ENCODE results near the gene ZMAT2. TPM values are rescaled to one million over a fixed set of nuclear protein-coding genes. Genes with fewer than 3 reads are reported as not detected.
"Not testable (repeated sequence)": the region's sequence is repeated elsewhere in the genome, so short reads cannot be mapped to it uniquely, and the experiment has no call there.

ZMAT2 gene
- total RNA-seq, 1 experiment from 2014 or later, result 60.1 TPM

- POLR2A ChIA-PET (ENCODE audit: unreplicated experiment), result interaction anchor here (0.5 to 1.0 kb wide), 7 partner anchors 8 to 607 kb away, joined by 3 to 18 read pairs (median 3); partner anchors contain the start of genes IK, WDR55 and ZMAT2
- H4K20me1 ChIP-seq (ENCODE audit: insufficient read depth), result no peaks in the 10 kb centered on the region
- CTCF ChIA-PET, result interaction anchor here (1.0 kb wide), 1 partner anchor 359 kb away, joined by 5 read pairs; no protein-coding TSS in a partner anchor
- H3K9me3 ChIP-seq (ENCODE audit: insufficient read depth, low read depth), result no peaks in the 10 kb centered on the region
- H3K36me3 ChIP-seq (ENCODE audit: low read depth), result no peaks in the 10 kb centered on the region
- no peaks in the 10 kb centered on the region for H3K9me2 ChIP-seq (ENCODE audit: insufficient read depth)
- peak overlapping the region; percentile 86 for H2AFZ ChIP-seq
- no peaks in the 10 kb centered on the region for H3K27me3 ChIP-seq (ENCODE audit: insufficient read depth, low read depth)
- DNase-seq, result no peak
- H3F3A ChIP-seq (ENCODE audit: insufficient read depth, low read depth), result peaks cover 19% of the 10 kb centered on the region
- intact Hi-C loops (cut with micrococcal nuclease; ENCODE audit: unreplicated experiment), result loop anchor here (2.0 to 5.0 kb wide), 6 partner anchors 53 to 476 kb away; partner anchors contain the start of genes ANKHD1, HBEGF, SRA1 and TMCO6
- H3K4me3 ChIP-seq, result peak overlapping the region; percentile 66
- 0 out of 2 replicates have a peak, but pooled peaks cover 5% of the 10 kb centered on the region for H3K4me1 ChIP-seq (replicated peaks; ENCODE audit: insufficient read depth)
- H3K4me2 ChIP-seq, result peak overlapping the region; percentile 77
- BruUV-seq (replicated peaks), result TSS peak; percentile 96
- TF ChIP-seq EZH2 (IDR thresholded peaks at IDR 0.05; ENCODE audit: low read depth), result no peak
- peak overlapping the region; percentile 91 for H3K27ac ChIP-seq
- no peaks in the 10 kb centered on the region for H3K79me2 ChIP-seq (ENCODE audit: low read depth)
Observed at GRCh38 chr5:140718266-140718592, 18.0 kb downstream of the ZMAT2 start.

- not testable (repeated sequence) for H3K4me3 ChIP-seq; H4K20me1 ChIP-seq (ENCODE audit: insufficient read depth); DNase-seq; H3K36me3 ChIP-seq (ENCODE audit: low read depth); H3K27ac ChIP-seq; H3K27me3 ChIP-seq (ENCODE audit: insufficient read depth, low read depth); H3K4me1 ChIP-seq (replicated peaks; ENCODE audit: insufficient read depth); H3K9me3 ChIP-seq (ENCODE audit: insufficient read depth, low read depth); H3K79me2 ChIP-seq (ENCODE audit: low read depth); H3K4me2 ChIP-seq; H2AFZ ChIP-seq; H3K9me2 ChIP-seq (ENCODE audit: insufficient read depth); BruUV-seq (replicated peaks)
- intact Hi-C loops (cut with micrococcal nuclease; ENCODE audit: unreplicated experiment), result loop anchor here (1.0 to 5.0 kb wide), 2 partner anchors 357 to 543 kb away; partner anchors contain the start of gene CYSTM1
- ChIA-PET POLR2A (ENCODE audit: unreplicated experiment) (interaction anchor here (0.6 kb wide), 1 partner anchor 589 kb away, joined by 4 read pairs; no protein-coding TSS in a partner anchor), CTCF (interaction anchor here (0.7 to 1.5 kb wide), 2 partner anchors 10 to 163 kb away, joined by 3 to 6 read pairs; partner anchors contain the start of gene SRA1)
- peaks cover 22% of the 10 kb centered on the region for H3F3A ChIP-seq (ENCODE audit: insufficient read depth, low read depth)
Observed at GRCh38 chr5:140720738-140721137, 20.5 kb downstream of the ZMAT2 start.

DNA sequence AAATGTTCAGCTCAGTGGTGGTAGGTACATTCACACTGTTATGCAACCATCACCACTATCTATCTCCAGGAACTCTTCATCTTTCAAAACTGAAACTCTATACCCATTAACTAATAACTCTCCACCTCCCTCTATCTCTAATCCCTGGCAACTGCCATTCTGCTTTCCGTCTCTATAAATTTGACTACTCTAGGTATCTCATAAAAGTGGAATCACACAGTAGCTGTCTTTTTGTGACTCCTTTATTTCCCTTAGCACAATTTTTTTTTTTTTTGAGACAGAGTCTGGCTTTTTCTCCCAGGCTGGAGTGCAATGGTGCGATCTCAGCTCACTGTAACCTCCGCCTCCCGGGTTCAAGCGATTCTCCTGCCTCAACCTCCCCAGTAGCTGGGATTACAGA, 21.1 kb downstream of the ZMAT2 start:
- H3K9me2 ChIP-seq (ENCODE audit: insufficient read depth); H3K9me3 ChIP-seq (ENCODE audit: insufficient read depth, low read depth); H3K4me3 ChIP-seq; H2AFZ ChIP-seq; H3K27ac ChIP-seq; BruUV-seq (replicated peaks); H3K4me2 ChIP-seq; DNase-seq; H3K27me3 ChIP-seq (ENCODE audit: insufficient read depth, low read depth); H3K79me2 ChIP-seq (ENCODE audit: low read depth); H3K4me1 ChIP-seq (replicated peaks; ENCODE audit: insufficient read depth); H4K20me1 ChIP-seq (ENCODE audit: insufficient read depth); H3K36me3 ChIP-seq (ENCODE audit: low read depth): not testable (repeated sequence)
- intact Hi-C loops (cut with micrococcal nuclease; ENCODE audit: unreplicated experiment), result loop anchor here (5.0 kb wide), 1 partner anchor 544 kb away; the partner anchor contains the start of gene CYSTM1
- H3F3A ChIP-seq (ENCODE audit: insufficient read depth, low read depth), result peaks cover 25% of the 10 kb centered on the region
- POLR2A ChIA-PET (ENCODE audit: unreplicated experiment), result interaction anchor here (0.6 kb wide), 1 partner anchor 21 kb away, joined by 4 read pairs; the partner anchor contains the start of gene ZMAT2
- CTCF ChIA-PET, result interaction anchor here (0.6 kb wide), 2 partner anchors 9 to 10 kb away, joined by 3 to 13 read pairs; no protein-coding TSS in a partner anchor

- H2AFZ ChIP-seq, result peak overlapping the region; percentile 84
- TF ChIP-seq, protein P1, sequence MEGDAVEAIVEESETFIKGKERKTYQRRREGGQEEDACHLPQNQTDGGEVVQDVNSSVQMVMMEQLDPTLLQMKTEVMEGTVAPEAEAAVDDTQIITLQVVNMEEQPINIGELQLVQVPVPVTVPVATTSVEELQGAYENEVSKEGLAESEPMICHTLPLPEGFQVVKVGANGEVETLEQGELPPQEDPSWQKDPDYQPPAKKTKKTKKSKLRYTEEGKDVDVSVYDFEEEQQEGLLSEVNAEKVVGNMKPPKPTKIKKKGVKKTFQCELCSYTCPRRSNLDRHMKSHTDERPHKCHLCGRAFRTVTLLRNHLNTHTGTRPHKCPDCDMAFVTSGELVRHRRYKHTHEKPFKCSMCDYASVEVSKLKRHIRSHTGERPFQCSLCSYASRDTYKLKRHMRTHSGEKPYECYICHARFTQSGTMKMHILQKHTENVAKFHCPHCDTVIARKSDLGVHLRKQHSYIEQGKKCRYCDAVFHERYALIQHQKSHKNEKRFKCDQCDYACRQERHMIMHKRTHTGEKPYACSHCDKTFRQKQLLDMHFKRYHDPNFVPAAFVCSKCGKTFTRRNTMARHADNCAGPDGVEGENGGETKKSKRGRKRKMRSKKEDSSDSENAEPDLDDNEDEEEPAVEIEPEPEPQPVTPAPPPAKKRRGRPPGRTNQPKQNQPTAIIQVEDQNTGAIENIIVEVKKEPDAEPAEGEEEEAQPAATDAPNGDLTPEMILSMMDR (conservative IDR thresholded peaks at IDR 0.05), result no peak
- no peak for TF ChIP-seq EZH2 (IDR thresholded peaks at IDR 0.05; ENCODE audit: low read depth)
- DNase-seq, result peak; percentile 87 to 94
- H3K9me3 ChIP-seq (ENCODE audit: insufficient read depth, low read depth), result no peaks in the 10 kb centered on the region
- no peaks in the 10 kb centered on the region for H3K9me2 ChIP-seq (ENCODE audit: insufficient read depth)
- POLR2A ChIA-PET (ENCODE audit: unreplicated experiment), result interaction anchor here (0.6 to 0.9 kb wide), 2 partner anchors 15 to 62 kb away, joined by 5 to 7 read pairs; no protein-coding TSS in a partner anchor
- H4K20me1 ChIP-seq (ENCODE audit: insufficient read depth), result no peaks in the 10 kb centered on the region
- H3F3A ChIP-seq (ENCODE audit: insufficient read depth, low read depth), result peaks cover 10% of the 10 kb centered on the region
- H3K4me2 ChIP-seq, result peak overlapping the region; percentile 91
- no peaks in the 10 kb centered on the region for H3K27me3 ChIP-seq (ENCODE audit: insufficient read depth, low read depth)
- no peaks in the 10 kb centered on the region for H3K4me1 ChIP-seq (replicated peaks; ENCODE audit: insufficient read depth)
- BruUV-seq (replicated peaks), result no TSS peak
- CTCF ChIA-PET, result interaction anchor here (0.5 to 0.6 kb wide), 2 partner anchors 326 to 866 kb away, joined by 4 to 6 read pairs; no protein-coding TSS in a partner anchor
- H3K27ac ChIP-seq, result no peak overlapping the region
- intact Hi-C loops (cut with micrococcal nuclease; ENCODE audit: unreplicated experiment), result no loop called here
- no peaks in the 10 kb centered on the region for H3K36me3 ChIP-seq (ENCODE audit: low read depth)
- H3K4me3 ChIP-seq, result peak overlapping the region; percentile 61; the same call in 1 of the 2 replicates
- H3K79me2 ChIP-seq (ENCODE audit: low read depth), result no peaks in the 10 kb centered on the region
Observed at GRCh38 chr5:140725799-140726471, 25.7 kb downstream of the ZMAT2 start.

All from PC-9 (cell line).